Activated CD8-positive, alpha-beta memory T cell treated with anti-CD3 and anti-CD28 coated beads for 36 hours (primary cell): ENCODE data around the gene NOP53. TPM values are rescaled to one million over a fixed set of nuclear protein-coding genes. Genes with fewer than 3 reads are reported as not detected.
"Not testable (repeated sequence)": the region's sequence is repeated elsewhere in the genome, so short reads cannot be mapped to it uniquely, and the experiment has no call there.

Source experiments
- CTCF ChIA-PET: fragments of 350-600 bp; sonication (Branson Sonifier 250); formaldehyde crosslinking; loops from one replicate; lab custom pipeline; 2021; ENCODE audit warnings: antibody characterized with exemption; lab: Charles Lee
- POLR2A ChIA-PET: fragments of 350-600 bp; sonication (Branson Sonifier 250); formaldehyde crosslinking; loops from one replicate; lab custom pipeline; 2021; ENCODE audit warnings: antibody characterized with exemption; lab: Charles Lee
- total RNA-seq, 2 experiments: library from RNA; stranded (reverse); gene quantifications; one replicate each; pipeline ENCODE4 v1.2.3, GENCODE V29; 2021

The NOP53 gene
- total RNA-seq, 2 experiments from 2014 or later, result 201 to 204 TPM

- POLR2A ChIA-PET, result no interaction called here
Measured at GRCh38 chr19:47714339-47714738, 31.0 kb upstream of the NOP53 start.

DNA sequence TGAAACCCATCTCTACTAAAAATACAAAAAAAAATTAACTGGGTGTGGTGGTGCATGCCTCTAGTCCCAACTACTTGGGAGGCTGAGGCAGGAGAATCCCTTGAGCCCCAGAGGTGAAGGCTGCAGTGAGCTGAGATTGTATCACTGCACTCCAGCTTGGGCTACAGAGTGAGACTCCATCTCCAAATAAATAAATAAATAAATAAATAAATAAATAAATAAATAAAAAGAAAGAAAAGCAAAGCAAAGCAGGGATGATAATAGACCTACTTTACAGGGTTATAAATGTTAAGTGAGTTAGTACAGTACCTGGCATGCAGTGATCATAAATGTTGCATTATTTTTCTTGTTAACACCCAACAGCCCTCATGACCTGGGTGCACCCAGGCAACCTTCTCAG, 30.5 kb upstream of the NOP53 start:
- CTCF ChIA-PET, result interaction anchor here (1.4 to 4.4 kb wide), 3 partner anchors 11 to 280 kb away, joined by 3 to 27 read pairs (median 4); no protein-coding TSS in a partner anchor
- POLR2A ChIA-PET, result not testable (repeated sequence)

More at GRCh38 chr19:47714339-47714738, 31.0 kb upstream of the NOP53 start:
- CTCF ChIA-PET, result interaction anchor here (1.7 to 4.4 kb wide), 3 partner anchors 25 to 279 kb away, joined by 4 to 27 read pairs (median 18); no protein-coding TSS in a partner anchor

DNA sequence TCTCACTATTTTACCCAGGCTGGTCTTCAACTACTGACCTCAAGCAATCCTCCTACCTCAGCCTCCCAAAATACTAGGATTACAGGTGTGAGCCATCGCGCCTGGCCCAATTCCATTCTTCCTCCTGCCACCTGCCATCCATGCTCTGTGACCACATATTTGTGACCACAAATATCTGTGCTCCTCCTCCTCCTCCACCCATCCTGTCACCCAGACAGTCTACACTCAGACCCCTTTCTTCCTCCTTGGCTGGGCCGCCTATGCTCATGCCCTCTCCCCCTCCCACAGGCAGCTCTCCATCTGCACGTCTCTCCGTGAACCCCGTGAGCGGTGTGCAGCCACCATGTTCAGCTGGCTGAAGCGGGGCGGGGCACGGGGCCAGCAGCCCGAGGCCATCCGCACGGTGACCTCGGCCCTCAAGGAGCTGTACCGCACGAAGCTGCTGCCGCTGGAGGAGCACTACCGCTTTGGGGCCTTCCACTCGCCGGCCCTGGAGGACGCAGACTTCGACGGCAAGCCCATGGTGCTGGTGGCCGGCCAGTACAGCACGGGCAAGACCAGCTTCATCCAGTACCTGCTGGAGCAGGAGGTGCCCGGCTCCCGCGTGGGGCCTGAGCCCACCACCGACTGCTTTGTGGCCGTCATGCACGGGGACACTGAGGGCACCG, 28.9 kb upstream of the NOP53 start:
- CTCF ChIA-PET, result interaction anchor here (0.8 to 1.7 kb wide), 3 partner anchors 12 to 279 kb away, joined by 3 to 4 read pairs (median 3); no protein-coding TSS in a partner anchor
- POLR2A ChIA-PET, result interaction anchor here (0.7 kb wide), 1 partner anchor 27 kb away, joined by 4 read pairs; no protein-coding TSS in a partner anchor

GRCh38 chr19:47718415-47719046, 26.8 kb upstream of the NOP53 start:
- CTCF ChIA-PET, POLR2A ChIA-PET: not testable (repeated sequence)

DNA sequence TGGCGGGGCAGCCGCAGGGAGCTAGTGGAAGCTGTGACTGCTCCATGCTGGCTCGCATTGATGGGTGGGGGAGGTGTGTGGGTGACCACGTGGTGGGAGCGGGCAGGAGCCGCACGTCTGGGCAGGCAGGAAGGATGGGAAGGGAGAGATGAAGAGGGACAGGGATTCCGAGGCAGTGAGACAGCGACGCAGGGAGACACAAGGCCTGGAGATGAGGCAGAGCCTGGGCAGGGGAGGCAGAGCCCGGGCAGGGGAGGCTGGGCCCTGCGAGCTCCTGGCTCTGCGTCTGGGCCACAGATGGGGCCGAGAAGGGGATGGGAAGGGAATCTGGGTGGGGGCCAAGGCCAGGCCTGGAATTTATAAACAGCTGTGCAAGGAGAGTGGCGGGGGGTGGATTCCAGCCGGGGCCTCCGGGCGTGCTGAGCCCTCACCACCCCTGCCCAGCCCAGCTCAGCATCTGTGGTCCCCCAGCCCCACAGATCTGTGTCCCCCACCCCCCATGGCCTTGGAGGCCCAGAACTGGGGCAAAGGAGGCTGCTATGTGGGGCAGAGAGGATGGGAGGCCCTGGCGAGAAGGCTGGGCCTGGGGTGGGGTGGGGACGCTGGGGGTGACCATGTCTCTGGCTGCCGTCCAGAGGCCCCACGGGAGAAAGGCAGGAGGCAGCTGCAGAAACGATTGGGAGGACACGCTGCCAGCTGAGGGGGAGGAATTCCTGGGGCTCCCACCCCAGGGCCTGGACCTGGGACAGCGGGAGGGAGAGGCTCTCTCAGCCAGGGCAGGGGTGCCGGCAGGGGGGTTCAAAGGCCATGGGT, 26.1 kb upstream of the NOP53 start:
- CTCF ChIA-PET, result no interaction called here
- POLR2A ChIA-PET, result no interaction called here

- ChIA-PET POLR2A (no interaction called here), CTCF (interaction anchor here (0.7 kb wide), 1 partner anchor 20 kb away, joined by 3 read pairs; no protein-coding TSS in a partner anchor)
Measured at GRCh38 chr19:47720669-47721422, 24.5 kb upstream of the NOP53 start.

- ChIA-PET POLR2A (interaction anchor here (0.6 to 0.7 kb wide), 4 partner anchors 23 to 1163 kb away, joined by 3 to 8 read pairs (median 5); no protein-coding TSS in a partner anchor), CTCF (interaction anchor here (0.9 to 2.2 kb wide), 6 partner anchors 10 to 287 kb away, joined by 3 to 7 read pairs (median 4); partner anchors contain the start of gene EHD2)
Measured at GRCh38 chr19:47723581-47723940, 21.8 kb upstream of the NOP53 start.

- ChIA-PET CTCF (interaction anchor here (1.1 kb wide), 1 partner anchor 26 kb away, joined by 3 read pairs; no protein-coding TSS in a partner anchor), POLR2A (no interaction called here)
Measured at GRCh38 chr19:47725759-47726401, 19.5 kb upstream of the NOP53 start.

- POLR2A ChIA-PET, result no interaction called here
- CTCF ChIA-PET, result no interaction called here
Measured at GRCh38 chr19:47726467-47726866, 18.9 kb upstream of the NOP53 start.

GRCh38 chr19:47728295-47728694, 17.1 kb upstream of the NOP53 start:
- POLR2A ChIA-PET, CTCF ChIA-PET: not testable (repeated sequence)

- ChIA-PET CTCF (interaction anchor here (1.0 kb wide), 1 partner anchor 16 kb away, joined by 4 read pairs; the partner anchor contains the start of gene EHD2), POLR2A (no interaction called here)
Measured at GRCh38 chr19:47729468-47729798, 15.9 kb upstream of the NOP53 start.

DNA sequence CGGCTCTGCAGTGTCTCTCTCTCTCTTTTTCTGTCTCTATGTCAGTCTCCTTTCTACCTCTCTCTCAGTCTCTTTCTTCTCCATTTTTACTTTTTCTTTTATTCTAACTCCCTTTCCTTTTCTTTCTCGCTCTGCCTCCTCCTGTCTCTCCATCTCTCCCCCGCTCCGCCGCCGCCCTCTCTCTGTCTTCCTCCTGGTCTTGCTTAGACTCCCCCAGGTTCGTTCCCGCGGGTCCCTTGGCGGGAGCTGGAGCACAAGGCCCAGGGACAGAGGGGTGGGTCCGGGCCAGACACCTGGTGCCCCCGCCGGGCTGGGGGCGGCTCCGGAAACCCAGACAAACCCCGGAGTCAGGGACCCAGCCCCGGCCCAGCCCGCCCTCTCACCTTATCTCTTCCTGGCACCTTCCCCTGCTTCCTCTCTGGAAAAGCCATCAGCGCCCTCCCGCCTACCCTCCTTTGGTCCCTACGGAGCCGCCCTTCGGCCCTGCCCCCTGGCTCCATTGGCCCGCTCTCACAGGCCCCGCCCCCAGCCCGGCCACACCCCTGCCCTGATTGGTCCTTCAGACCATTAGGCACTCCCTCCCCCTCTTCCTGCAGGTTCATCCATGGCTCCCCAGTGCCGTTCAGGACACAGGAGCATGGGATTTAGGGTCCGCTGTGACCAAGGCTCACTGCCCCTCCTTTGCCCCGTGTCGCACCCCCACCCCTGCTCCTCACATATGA, 15.4 kb upstream of the NOP53 start:
- ChIA-PET CTCF (interaction anchor here (1.0 kb wide), 1 partner anchor 17 kb away, joined by 4 read pairs; the partner anchor contains the start of gene EHD2), POLR2A (no interaction called here)

GRCh38 chr19:47730521-47730889, 14.8 kb upstream of the NOP53 start:
- ChIA-PET CTCF (no interaction called here), POLR2A (no interaction called here)

GRCh38 chr19:47730910-47731309, 14.4 kb upstream of the NOP53 start:
- ChIA-PET CTCF (interaction anchor here (1.7 kb wide), 1 partner anchor 18 kb away, joined by 5 read pairs; the partner anchor contains the start of gene EHD2), POLR2A (interaction anchor here (0.7 kb wide), 1 partner anchor 118 kb away, joined by 4 read pairs; no protein-coding TSS in a partner anchor)

- CTCF ChIA-PET, result interaction anchor here (1.2 kb wide), 1 partner anchor 22 kb away, joined by 5 read pairs; the partner anchor contains the start of gene EHD2
Measured at GRCh38 chr19:47735131-47735530, 10.2 kb upstream of the NOP53 start.

DNA sequence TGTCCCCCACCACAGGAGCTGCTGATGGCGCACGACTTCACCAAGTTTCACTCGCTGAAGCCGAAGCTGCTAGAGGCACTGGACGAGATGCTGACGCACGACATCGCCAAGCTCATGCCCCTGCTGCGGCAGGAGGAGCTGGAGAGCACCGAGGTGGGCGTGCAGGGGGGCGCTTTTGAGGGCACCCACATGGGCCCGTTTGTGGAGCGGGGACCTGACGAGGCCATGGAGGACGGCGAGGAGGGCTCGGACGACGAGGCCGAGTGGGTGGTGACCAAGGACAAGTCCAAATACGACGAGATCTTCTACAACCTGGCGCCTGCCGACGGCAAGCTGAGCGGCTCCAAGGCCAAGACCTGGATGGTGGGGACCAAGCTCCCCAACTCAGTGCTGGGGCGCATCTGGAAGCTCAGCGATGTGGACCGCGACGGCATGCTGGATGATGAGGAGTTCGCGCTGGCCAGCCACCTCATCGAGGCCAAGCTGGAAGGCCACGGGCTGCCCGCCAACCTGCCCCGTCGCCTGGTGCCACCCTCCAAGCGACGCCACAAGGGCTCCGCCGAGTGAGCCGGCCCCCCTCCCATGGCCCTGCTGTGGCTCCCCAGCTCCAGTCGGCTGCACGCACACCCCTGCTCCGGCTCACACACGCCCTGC, 4.4 kb upstream of the NOP53 start:
- ChIA-PET POLR2A (no interaction called here), CTCF (interaction anchor here (1.2 to 3.9 kb wide), 3 partner anchors 27 to 42 kb away, joined by 4 to 18 read pairs (median 4); partner anchors contain the start of gene EHD2)

More at GRCh38 chr19:47735131-47735530, 10.2 kb upstream of the NOP53 start:
- POLR2A ChIA-PET, result no interaction called here
